ENCODE measurements around the gene SMG1. TPM values are rescaled to one million over a fixed set of nuclear protein-coding genes. Genes with fewer than 3 reads are reported as not detected.

The SMG1 gene
- total and polyA plus RNA-seq, 10 of the 15 experiments (the other 5 are each of a cell fraction or from before 2014, with no cell fraction given): 3.9 to 66.7 (median 37.0) TPM

DNA sequence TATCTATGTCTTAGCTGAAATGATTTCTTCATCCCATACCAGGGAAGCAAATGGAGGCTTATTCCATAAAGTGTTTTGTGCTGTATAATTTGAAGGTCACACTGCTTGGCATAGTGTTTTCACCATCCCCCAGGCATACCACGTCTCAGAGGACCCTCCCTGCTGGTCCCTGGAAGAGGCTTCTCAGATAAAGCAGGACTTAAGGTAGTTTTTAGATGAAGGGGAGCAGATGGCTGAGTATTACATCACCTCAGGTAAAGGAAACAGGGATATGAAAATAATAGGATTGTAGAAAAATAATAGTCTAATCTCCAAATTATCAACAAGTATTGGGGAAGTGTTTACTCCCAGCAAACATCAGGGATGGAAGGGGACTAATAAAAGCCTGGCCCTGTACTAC lies 7.3 kb upstream of the SMG1 start:
- FAIRE-seq: no peak
- no peaks in the 10 kb centered on the region for H3K27me3 ChIP-seq (replicated peaks in 1 of 2; ENCODE audit: control insufficient read depth in 2 of 2, insufficient read depth in 2 of 2, low read length in 1 of 2)

More for the DNA sequence above, 7.3 kb upstream of the SMG1 start:
- H3K4me3 ChIP-seq: no peak overlapping the region
- ChIA-PET CTCF (interaction anchor here (0.7 to 3.6 kb wide), 4 partner anchors 8 to 131 kb away, joined by 3 to 13 read pairs (median 10); no protein-coding TSS in a partner anchor), RAD21 (ENCODE audit: unreplicated experiment) (interaction anchor here (3.1 kb wide), 1 partner anchor 12 kb away, joined by 20 read pairs; no protein-coding TSS in a partner anchor), POLR2A (no interaction called here), SMC1A (ENCODE audit: uncharacterized antibody, unreplicated experiment) (interaction anchor here (0.8 to 1.7 kb wide), 2 partner anchors 12 to 35 kb away, joined by 4 read pairs; no protein-coding TSS in a partner anchor)
- peaks cover 2% of the 10 kb centered on the region; the same call in 1 of the 2 replicates for H3K79me2 ChIP-seq (ENCODE audit: control insufficient read depth, insufficient read depth, low read length)
- H3K36me3 ChIP-seq (ENCODE audit: control insufficient read depth in 2 of 2, insufficient read depth in 2 of 2, low read length in 1 of 2): no peaks in the 10 kb centered on the region
- no peak overlapping the region for H3K4me2 ChIP-seq (ENCODE audit: control insufficient read depth, insufficient read depth)
- no peak for ATAC-seq
- no peaks in the 10 kb centered on the region; the same call in 2 of the 3 replicates for H3K9me3 ChIP-seq (replicated peaks; ENCODE audit: control insufficient read depth, insufficient read depth, low read length)
- WGBS (ENCODE audit: insufficient coverage, insufficient replicate concordance, low lambda C conversion rate, missing lambda C conversion rate): 50% methylated on average over 1 of the region's 1 CpG
- TF ChIP-seq PAX8 (IDR thresholded peaks at IDR 0.05): no peak
- TF ChIP-seq, protein P1, sequence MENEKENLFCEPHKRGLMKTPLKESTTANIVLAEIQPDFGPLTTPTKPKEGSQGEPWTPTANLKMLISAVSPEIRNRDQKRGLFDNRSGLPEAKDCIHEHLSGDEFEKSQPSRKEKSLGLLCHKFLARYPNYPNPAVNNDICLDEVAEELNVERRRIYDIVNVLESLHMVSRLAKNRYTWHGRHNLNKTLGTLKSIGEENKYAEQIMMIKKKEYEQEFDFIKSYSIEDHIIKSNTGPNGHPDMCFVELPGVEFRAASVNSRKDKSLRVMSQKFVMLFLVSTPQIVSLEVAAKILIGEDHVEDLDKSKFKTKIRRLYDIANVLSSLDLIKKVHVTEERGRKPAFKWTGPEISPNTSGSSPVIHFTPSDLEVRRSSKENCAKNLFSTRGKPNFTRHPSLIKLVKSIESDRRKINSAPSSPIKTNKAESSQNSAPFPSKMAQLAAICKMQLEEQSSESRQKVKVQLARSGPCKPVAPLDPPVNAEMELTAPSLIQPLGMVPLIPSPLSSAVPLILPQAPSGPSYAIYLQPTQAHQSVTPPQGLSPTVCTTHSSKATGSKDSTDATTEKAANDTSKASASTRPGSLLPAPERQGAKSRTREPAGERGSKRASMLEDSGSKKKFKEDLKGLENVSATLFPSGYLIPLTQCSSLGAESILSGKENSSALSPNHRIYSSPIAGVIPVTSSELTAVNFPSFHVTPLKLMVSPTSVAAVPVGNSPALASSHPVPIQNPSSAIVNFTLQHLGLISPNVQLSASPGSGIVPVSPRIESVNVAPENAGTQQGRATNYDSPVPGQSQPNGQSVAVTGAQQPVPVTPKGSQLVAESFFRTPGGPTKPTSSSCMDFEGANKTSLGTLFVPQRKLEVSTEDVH (IDR thresholded peaks at IDR 0.05; ENCODE audit: low read depth, partially characterized antibody): no peak
- TF ChIP-seq SRF (IDR thresholded peaks at IDR 0.05; ENCODE audit: low read depth in 2 of 2, low read length in 2 of 2): no peak
- no peak for TF ChIP-seq SMARCA5 (IDR thresholded peaks at IDR 0.05)
- no peak for TF ChIP-seq CBX3 (IDR thresholded peaks at IDR 0.05; ENCODE audit: borderline replicate concordance, low read depth)
- no peak for TF ChIP-seq STAT3 (IDR thresholded peaks at IDR 0.05; ENCODE audit: low read depth, low read length)
- TF ChIP-seq TARDBP (IDR thresholded peaks at IDR 0.05; ENCODE audit: borderline replicate concordance): no peak
- TF ChIP-seq CBX5 (IDR thresholded peaks at IDR 0.05; ENCODE audit: low read depth): no peak
- no peak for TF ChIP-seq ATF2 (IDR thresholded peaks at IDR 0.05; ENCODE audit: low read length)
- no peak for TF ChIP-seq JUND (IDR thresholded peaks at IDR 0.05; ENCODE audit: low read depth, low read length)
- TF ChIP-seq YBX1 (IDR thresholded peaks at IDR 0.05): no peak
- TF ChIP-seq SMAD5 (IDR thresholded peaks at IDR 0.05; ENCODE audit: low read depth): no peak
- no peak for TF ChIP-seq POLR2AphosphoS5 (IDR thresholded peaks at IDR 0.05; ENCODE audit: low read length)
- TF ChIP-seq E4F1 (IDR thresholded peaks at IDR 0.05; ENCODE audit: borderline replicate concordance, partially characterized antibody): no peak
- TF ChIP-seq SREBF2 (IDR thresholded peaks at IDR 0.05; ENCODE audit: low read length): no peak
- TF ChIP-seq HDGF (IDR thresholded peaks at IDR 0.05): no peak
- no peak for TF ChIP-seq NFXL1 (IDR thresholded peaks at IDR 0.05; ENCODE audit: borderline replicate concordance)
- intact Hi-C loops (cut with micrococcal nuclease; ENCODE audit: unreplicated experiment) (no loop called here), in situ Hi-C loops (cut with MboI) (no loop called here)
- no peak overlapping the region for H3K27ac ChIP-seq (ENCODE audit: control insufficient read depth, insufficient read depth)
- peaks cover 6% of the 10 kb centered on the region for H3K4me1 ChIP-seq (ENCODE audit: control insufficient read depth, insufficient read depth, low read length)
- no peak overlapping the region for H3K9ac ChIP-seq (ENCODE audit: control insufficient read depth, insufficient read depth, low read length)
- BruUV-seq (replicated peaks): no TSS peak
- no peak for DNase-seq (ENCODE audit: low read depth, low spot score)
- no peak overlapping the region for H2AFZ ChIP-seq (ENCODE audit: control insufficient read depth, low read depth, low read length)
- no peaks in the 10 kb centered on the region for H4K20me1 ChIP-seq (ENCODE audit: control insufficient read depth, insufficient read depth)

All from GM12878 (cell line).